HepG2 (cell line): ENCODE data around the gene LZTR1. TPM values are rescaled to one million over a fixed set of nuclear protein-coding genes. Genes with fewer than 3 reads are reported as not detected.

Experiments
- EZH2 ChIP-seq: conservative IDR thresholded peaks from 2 replicates; pipeline ENCODE4 v1.6.1; 2012; ENCODE audit warnings: mild to moderate bottlenecking, low read depth, low read length, moderate library complexity
- IRF2 ChIP-seq: IDR thresholded peaks from 2 replicates; pipeline ENCODE4 v1.6.1; 2018; ENCODE audit warnings: missing genetic modification reagents, missing compliant biosample characterization
- SCMH1 ChIP-seq: sonication (generic); formaldehyde crosslinking; IDR thresholded peaks from 2 replicates; pipeline ENCODE4 v1.9.0; 2021; ENCODE audit warnings: missing genetic modification reagents, mild to moderate bottlenecking, borderline replicate concordance
- SP1 ChIP-seq, 2 experiments: fragments of 450-650 bp in 1 of 2; sonication (generic) in 1 of 2; formaldehyde crosslinking in 1 of 2; IDR thresholded peaks; 2 replicates each; pipeline versions ENCODE4 v1.4.0 to v1.6.1; 2016 to 2020; ENCODE audit warnings: missing genetic modification reagents in 1 of 2
- TBX2 ChIP-seq: sonication (generic); formaldehyde crosslinking; IDR thresholded peaks from 2 replicates; pipeline ENCODE4 v1.5.0; 2020; ENCODE audit warnings: missing genetic modification reagents, mild to moderate bottlenecking, borderline replicate concordance
- TMF1 ChIP-seq: sonication (generic); formaldehyde crosslinking; IDR thresholded peaks from 2 replicates; pipeline ENCODE4 v1.8.1; 2022; ENCODE audit warnings: low read depth, missing genetic modification reagents
- ZMYM3 ChIP-seq: sonication (generic); formaldehyde crosslinking; IDR thresholded peaks from 2 replicates; pipeline ENCODE4 v1.5.1; 2020; ENCODE audit warnings: mild to moderate bottlenecking, missing genetic modification reagents
- ZNF280B ChIP-seq: sonication (generic); formaldehyde crosslinking; IDR thresholded peaks from 2 replicates; pipeline ENCODE4 v1.5.0; 2020; ENCODE audit warnings: missing genetic modification reagents, mild to moderate bottlenecking, borderline replicate concordance
- ZNF460 ChIP-seq: sonication (generic); formaldehyde crosslinking; IDR thresholded peaks from 2 replicates; pipeline ENCODE4 v1.5.1; 2020; ENCODE audit warnings: missing genetic modification reagents, mild to moderate bottlenecking, borderline replicate concordance
- ZNF646 ChIP-seq: sonication (generic); formaldehyde crosslinking; IDR thresholded peaks from 2 replicates; pipeline ENCODE4 v1.9.0; 2021; ENCODE audit warnings: mild to moderate bottlenecking, missing genetic modification reagents
- polyA plus RNA-seq, 8 experiments: library from polyadenylated mRNA; depleted of rRNA in 3 of 8; stranded (reverse) in 7 of 8; unstranded in 1 of 8; fragments of >200 nt; fragmentation: Illumina TruSeq in 4 of 8; extraction: Trizol in 4 of 8; gene quantifications; 2 replicates each; pipeline versions ENCODE4 v1.2.1 to v1.2.3, GENCODE V29; 2011 to 2016; ENCODE audit warnings: low read depth in 4 of 8, missing spikeins in 1 of 8, mixed read lengths in 1 of 8; ENCODE audit not compliant: insufficient read depth in 1 of 8
- total RNA-seq, 5 experiments: library from RNA; depleted of rRNA; stranded (reverse); fragments of >200 nt; fragmentation: Illumina TruSeq; extraction: Trizol; gene quantifications; 2 replicates each; pipeline ENCODE4 v1.2.3, GENCODE V29; 2016; ENCODE audit warnings: low read depth in 1 of 5
- TF ChIP-seq, protein P1 (sequence below), 2 experiments: sonication (generic) in 1 of 2; formaldehyde crosslinking in 1 of 2; IDR thresholded peaks; 2 replicates each; pipeline versions ENCODE4 v1.6.1 to v1.9.0; 2014 to 2022; ENCODE audit warnings: antibody characterized with exemption in 1 of 2, borderline replicate concordance in 1 of 2, inconsistent platforms in 1 of 2, low read depth in 1 of 2, missing genetic modification reagents in 1 of 2
- TF ChIP-seq, protein P2 (sequence below): sonication (generic); formaldehyde crosslinking; IDR thresholded peaks from 2 replicates; pipeline ENCODE4 v1.5.1; 2020; ENCODE audit warnings: missing genetic modification reagents, mild to moderate bottlenecking, borderline replicate concordance

LZTR1 gene
- total and polyA plus RNA-seq, 2 of the 13 experiments (the other 11 are each of a cell fraction or from before 2014, with no cell fraction given): 21.8 to 22.4 TPM

- TF ChIP-seq, protein P1, sequence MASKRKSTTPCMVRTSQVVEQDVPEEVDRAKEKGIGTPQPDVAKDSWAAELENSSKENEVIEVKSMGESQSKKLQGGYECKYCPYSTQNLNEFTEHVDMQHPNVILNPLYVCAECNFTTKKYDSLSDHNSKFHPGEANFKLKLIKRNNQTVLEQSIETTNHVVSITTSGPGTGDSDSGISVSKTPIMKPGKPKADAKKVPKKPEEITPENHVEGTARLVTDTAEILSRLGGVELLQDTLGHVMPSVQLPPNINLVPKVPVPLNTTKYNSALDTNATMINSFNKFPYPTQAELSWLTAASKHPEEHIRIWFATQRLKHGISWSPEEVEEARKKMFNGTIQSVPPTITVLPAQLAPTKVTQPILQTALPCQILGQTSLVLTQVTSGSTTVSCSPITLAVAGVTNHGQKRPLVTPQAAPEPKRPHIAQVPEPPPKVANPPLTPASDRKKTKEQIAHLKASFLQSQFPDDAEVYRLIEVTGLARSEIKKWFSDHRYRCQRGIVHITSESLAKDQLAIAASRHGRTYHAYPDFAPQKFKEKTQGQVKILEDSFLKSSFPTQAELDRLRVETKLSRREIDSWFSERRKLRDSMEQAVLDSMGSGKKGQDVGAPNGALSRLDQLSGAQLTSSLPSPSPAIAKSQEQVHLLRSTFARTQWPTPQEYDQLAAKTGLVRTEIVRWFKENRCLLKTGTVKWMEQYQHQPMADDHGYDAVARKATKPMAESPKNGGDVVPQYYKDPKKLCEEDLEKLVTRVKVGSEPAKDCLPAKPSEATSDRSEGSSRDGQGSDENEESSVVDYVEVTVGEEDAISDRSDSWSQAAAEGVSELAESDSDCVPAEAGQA (IDR thresholded peaks at IDR 0.05; ENCODE audit: low read depth): no peak
- TF ChIP-seq, protein P1 (CRISPR knock-in tag; IDR thresholded peaks at IDR 0.05; ENCODE audit: borderline replicate concordance): no peak
- TF ChIP-seq SCMH1 (CRISPR knock-in tag) (no peak), ZMYM3 (CRISPR knock-in tag) (peak; percentile 29; the same call in 1 of the 2 replicates), IRF2 (no peak), TBX2 (CRISPR knock-in tag) (0 out of 2 replicates have a peak, but pooled peaks have one; percentile 29), SP1 (IDR thresholded peaks at IDR 0.05) (no peak), SP1 (CRISPR knock-in tag; IDR thresholded peaks at IDR 0.05) (no peak), ZNF280B (CRISPR knock-in tag) (0 out of 2 replicates have a peak, but pooled peaks have one; percentile 31), EZH2 (no peak), ZNF460 (no peak), ZNF646 (CRISPR knock-in tag) (no peak), TMF1 (0 out of 2 replicates have a peak, but pooled peaks have one; percentile 38)
- TF ChIP-seq, protein P2, sequence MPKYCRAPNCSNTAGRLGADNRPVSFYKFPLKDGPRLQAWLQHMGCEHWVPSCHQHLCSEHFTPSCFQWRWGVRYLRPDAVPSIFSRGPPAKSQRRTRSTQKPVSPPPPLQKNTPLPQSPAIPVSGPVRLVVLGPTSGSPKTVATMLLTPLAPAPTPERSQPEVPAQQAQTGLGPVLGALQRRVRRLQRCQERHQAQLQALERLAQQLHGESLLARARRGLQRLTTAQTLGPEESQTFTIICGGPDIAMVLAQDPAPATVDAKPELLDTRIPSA (CRISPR knock-in tag): no peak
Observed at GRCh38 chr22:20965104-20965887, 16.8 kb upstream of the LZTR1 start (continued).
